Measurements from ENCODE around the gene SBNO2. TPM values are rescaled to one million over a fixed set of nuclear protein-coding genes. Genes with fewer than 3 reads are reported as not detected.

Gene SBNO2
- total RNA-seq, 1 donor from 2014 or later, result 46.4 TPM

DNA sequence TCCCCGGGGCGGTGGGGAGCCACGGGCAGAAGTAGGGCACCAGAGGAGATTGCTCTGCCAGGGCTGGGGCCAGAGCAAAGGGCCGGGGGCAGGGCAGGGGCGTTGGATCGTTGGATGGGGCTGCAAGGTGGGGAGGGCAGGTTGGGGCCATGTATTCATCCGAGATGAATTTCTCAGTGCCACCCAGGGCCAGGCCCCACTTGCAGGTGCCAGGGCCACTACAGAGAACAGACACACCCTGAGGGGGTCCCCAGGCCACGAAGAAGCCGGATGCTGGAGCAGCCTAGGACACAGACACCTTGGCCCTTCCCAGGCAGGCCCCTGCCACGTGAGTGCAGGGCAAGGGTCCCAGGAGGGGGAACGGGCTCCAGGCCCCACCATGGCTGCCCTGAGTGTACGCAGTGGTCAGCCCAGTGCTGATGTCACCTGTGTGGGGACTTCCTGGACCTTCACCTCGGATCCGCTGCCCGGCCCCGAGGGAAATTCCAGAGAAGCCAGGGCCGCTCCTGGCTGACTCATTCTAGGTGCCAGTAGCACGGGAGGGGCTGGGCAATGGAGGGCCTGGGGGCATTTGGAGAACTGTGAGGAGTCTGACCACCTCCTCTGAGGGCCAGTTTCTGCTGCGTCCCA lies 9.6 kb upstream of the SBNO2 start:
- H3K27me3 Mint-ChIP-seq (ENCODE audit: unreplicated experiment), result peaks cover 3% of the 10 kb centered on the region
- TF ChIP-seq CTCF (IDR thresholded peaks at IDR 0.05; ENCODE audit: unreplicated experiment), result no peak
- no peak overlapping the region for H3K4me3 Mint-ChIP-seq (ENCODE audit: unreplicated experiment)
- no peak for DNase-seq (ENCODE audit: low spot score)
- no peaks in the 10 kb centered on the region for H3K9me3 Mint-ChIP-seq (ENCODE audit: unreplicated experiment)
- H3K36me3 Mint-ChIP-seq (ENCODE audit: low read depth, unreplicated experiment), result no peaks in the 10 kb centered on the region
- peaks cover 9% of the 10 kb centered on the region for H3K4me1 Mint-ChIP-seq (ENCODE audit: unreplicated experiment)
- H3K27ac Mint-ChIP-seq (ENCODE audit: unreplicated experiment), result no peak overlapping the region

GRCh38 chr19:1182727-1183126 lies 8.7 kb upstream of the SBNO2 start:
- no peak for DNase-seq (ENCODE audit: low spot score)
- peaks cover 9% of the 10 kb centered on the region for H3K4me1 Mint-ChIP-seq (ENCODE audit: unreplicated experiment)
- H3K27me3 Mint-ChIP-seq (ENCODE audit: unreplicated experiment), result peaks cover 3% of the 10 kb centered on the region
- no peak overlapping the region for H3K4me3 Mint-ChIP-seq (ENCODE audit: unreplicated experiment)
- no peaks in the 10 kb centered on the region for H3K36me3 Mint-ChIP-seq (ENCODE audit: low read depth, unreplicated experiment)
- TF ChIP-seq CTCF (IDR thresholded peaks at IDR 0.05; ENCODE audit: unreplicated experiment), result no peak
- H3K27ac Mint-ChIP-seq (ENCODE audit: unreplicated experiment), result no peak overlapping the region
- H3K9me3 Mint-ChIP-seq (ENCODE audit: unreplicated experiment), result no peaks in the 10 kb centered on the region

- Mint-ChIP-seq H3K27me3 (ENCODE audit: unreplicated experiment) (peaks cover 3% of the 10 kb centered on the region), H3K4me3 (ENCODE audit: unreplicated experiment) (no peak overlapping the region), H3K4me1 (ENCODE audit: unreplicated experiment) (peaks cover 9% of the 10 kb centered on the region), H3K27ac (ENCODE audit: unreplicated experiment) (peak overlapping the region; percentile 50), H3K9me3 (ENCODE audit: unreplicated experiment) (no peaks in the 10 kb centered on the region), H3K36me3 (ENCODE audit: low read depth, unreplicated experiment) (no peaks in the 10 kb centered on the region)
- no peak for DNase-seq (ENCODE audit: low spot score)
- no peak for TF ChIP-seq CTCF (IDR thresholded peaks at IDR 0.05; ENCODE audit: unreplicated experiment)
These were observed 8.0 kb upstream of the SBNO2 start for GRCh38 chr19:1182068-1182467.

- H3K4me1 Mint-ChIP-seq (ENCODE audit: unreplicated experiment), result peaks cover 9% of the 10 kb centered on the region
- no peak for DNase-seq (ENCODE audit: low spot score)
- H3K4me3 Mint-ChIP-seq (ENCODE audit: unreplicated experiment), result peak overlapping the region; percentile 76
- H3K27ac Mint-ChIP-seq (ENCODE audit: unreplicated experiment), result peak overlapping the region; percentile 78
- H3K36me3 Mint-ChIP-seq (ENCODE audit: low read depth, unreplicated experiment), result no peaks in the 10 kb centered on the region
- no peaks in the 10 kb centered on the region for H3K9me3 Mint-ChIP-seq (ENCODE audit: unreplicated experiment)
- peaks cover 3% of the 10 kb centered on the region for H3K27me3 Mint-ChIP-seq (ENCODE audit: unreplicated experiment)
- TF ChIP-seq CTCF (IDR thresholded peaks at IDR 0.05; ENCODE audit: unreplicated experiment), result no peak
These were observed 7.5 kb upstream of the SBNO2 start for GRCh38 chr19:1181606-1182005.

GRCh38 chr19:1177322-1178114 lies 3.5 kb upstream of the SBNO2 start:
- no peak for TF ChIP-seq CTCF (IDR thresholded peaks at IDR 0.05; ENCODE audit: unreplicated experiment)
- peaks cover 14% of the 10 kb centered on the region for H3K4me1 Mint-ChIP-seq (ENCODE audit: unreplicated experiment)
- H3K27me3 Mint-ChIP-seq (ENCODE audit: unreplicated experiment), result peaks cover 9% of the 10 kb centered on the region
- H3K36me3 Mint-ChIP-seq (ENCODE audit: low read depth, unreplicated experiment), result no peaks in the 10 kb centered on the region
- no peak overlapping the region for H3K27ac Mint-ChIP-seq (ENCODE audit: unreplicated experiment)
- H3K4me3 Mint-ChIP-seq (ENCODE audit: unreplicated experiment), result peak overlapping the region; percentile 25
- H3K9me3 Mint-ChIP-seq (ENCODE audit: unreplicated experiment), result no peaks in the 10 kb centered on the region
- no peak for DNase-seq (ENCODE audit: low spot score)

All from endothelial cell (in vitro differentiated cells).